ENCODE data around the gene MED27. TPM values are rescaled to one million over a fixed set of nuclear protein-coding genes. Genes with fewer than 3 reads are reported as not detected.

Gene MED27
- total and polyA plus RNA-seq, 10 of the 15 experiments (the other 5 are each of a cell fraction or from before 2014, with no cell fraction given), result 20.3 to 50.3 (median 35.5) TPM

GRCh38 chr9:132005899-132006298 is 73.8 kb downstream of the MED27 start:
- in situ Hi-C loops (cut with MboI), result no loop called here
- 99% methylated on average over 6 of the region's 6 CpGs for WGBS (ENCODE audit: insufficient coverage, insufficient replicate concordance, low lambda C conversion rate, missing lambda C conversion rate)
- ATAC-seq, result no peak
- no peak overlapping the region for H3K9ac ChIP-seq (ENCODE audit: control insufficient read depth, insufficient read depth, low read length)
- H3K79me2 ChIP-seq (ENCODE audit: control insufficient read depth, insufficient read depth, low read length), result no peaks in the 10 kb centered on the region
- no peak for DNase-seq (ENCODE audit: low read depth, low spot score)
- H3K4me2 ChIP-seq (ENCODE audit: control insufficient read depth, insufficient read depth), result no peak overlapping the region
- H3K4me1 ChIP-seq (ENCODE audit: control insufficient read depth, insufficient read depth, low read length), result peaks cover 37% of the 10 kb centered on the region
- H4K20me1 ChIP-seq (ENCODE audit: control insufficient read depth, insufficient read depth), result peaks cover 13% of the 10 kb centered on the region; the same call in 1 of the 2 replicates
- H3K36me3 ChIP-seq (ENCODE audit: control insufficient read depth in 2 of 2, insufficient read depth in 2 of 2, low read length in 1 of 2), result no peaks in the 10 kb centered on the region; a peak in 1 of 4 replicates
- no TSS peak for BruUV-seq (replicated peaks)
- peaks cover 1% of the 10 kb centered on the region; the same call in 1 of the 3 replicates for H3K9me3 ChIP-seq (replicated peaks; ENCODE audit: control insufficient read depth, insufficient read depth, low read length)
- TF ChIP-seq E2F4 (IDR thresholded peaks at IDR 0.05; ENCODE audit: low read depth, low read length), result no peak
- TF ChIP-seq HCFC1 (IDR thresholded peaks at IDR 0.05; ENCODE audit: low read length), result no peak
- TF ChIP-seq, protein P1, sequence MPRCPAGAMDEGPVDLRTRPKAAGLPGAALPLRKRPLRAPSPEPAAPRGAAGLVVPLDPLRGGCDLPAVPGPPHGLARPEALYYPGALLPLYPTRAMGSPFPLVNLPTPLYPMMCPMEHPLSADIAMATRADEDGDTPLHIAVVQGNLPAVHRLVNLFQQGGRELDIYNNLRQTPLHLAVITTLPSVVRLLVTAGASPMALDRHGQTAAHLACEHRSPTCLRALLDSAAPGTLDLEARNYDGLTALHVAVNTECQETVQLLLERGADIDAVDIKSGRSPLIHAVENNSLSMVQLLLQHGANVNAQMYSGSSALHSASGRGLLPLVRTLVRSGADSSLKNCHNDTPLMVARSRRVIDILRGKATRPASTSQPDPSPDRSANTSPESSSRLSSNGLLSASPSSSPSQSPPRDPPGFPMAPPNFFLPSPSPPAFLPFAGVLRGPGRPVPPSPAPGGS (IDR thresholded peaks at IDR 0.05; ENCODE audit: borderline replicate concordance, insufficient read depth, low read depth, low read length, poor library complexity, severe bottlenecking), result no peak
- no peak for TF ChIP-seq RAD21 (IDR thresholded peaks at IDR 0.05; ENCODE audit: insufficient read depth, low read depth, low read length)
- TF ChIP-seq CEBPB (IDR thresholded peaks at IDR 0.05; ENCODE audit: borderline replicate concordance in 1 of 2, low read depth in 2 of 2, low read length in 2 of 2), result no peak
- TF ChIP-seq, protein P2, sequence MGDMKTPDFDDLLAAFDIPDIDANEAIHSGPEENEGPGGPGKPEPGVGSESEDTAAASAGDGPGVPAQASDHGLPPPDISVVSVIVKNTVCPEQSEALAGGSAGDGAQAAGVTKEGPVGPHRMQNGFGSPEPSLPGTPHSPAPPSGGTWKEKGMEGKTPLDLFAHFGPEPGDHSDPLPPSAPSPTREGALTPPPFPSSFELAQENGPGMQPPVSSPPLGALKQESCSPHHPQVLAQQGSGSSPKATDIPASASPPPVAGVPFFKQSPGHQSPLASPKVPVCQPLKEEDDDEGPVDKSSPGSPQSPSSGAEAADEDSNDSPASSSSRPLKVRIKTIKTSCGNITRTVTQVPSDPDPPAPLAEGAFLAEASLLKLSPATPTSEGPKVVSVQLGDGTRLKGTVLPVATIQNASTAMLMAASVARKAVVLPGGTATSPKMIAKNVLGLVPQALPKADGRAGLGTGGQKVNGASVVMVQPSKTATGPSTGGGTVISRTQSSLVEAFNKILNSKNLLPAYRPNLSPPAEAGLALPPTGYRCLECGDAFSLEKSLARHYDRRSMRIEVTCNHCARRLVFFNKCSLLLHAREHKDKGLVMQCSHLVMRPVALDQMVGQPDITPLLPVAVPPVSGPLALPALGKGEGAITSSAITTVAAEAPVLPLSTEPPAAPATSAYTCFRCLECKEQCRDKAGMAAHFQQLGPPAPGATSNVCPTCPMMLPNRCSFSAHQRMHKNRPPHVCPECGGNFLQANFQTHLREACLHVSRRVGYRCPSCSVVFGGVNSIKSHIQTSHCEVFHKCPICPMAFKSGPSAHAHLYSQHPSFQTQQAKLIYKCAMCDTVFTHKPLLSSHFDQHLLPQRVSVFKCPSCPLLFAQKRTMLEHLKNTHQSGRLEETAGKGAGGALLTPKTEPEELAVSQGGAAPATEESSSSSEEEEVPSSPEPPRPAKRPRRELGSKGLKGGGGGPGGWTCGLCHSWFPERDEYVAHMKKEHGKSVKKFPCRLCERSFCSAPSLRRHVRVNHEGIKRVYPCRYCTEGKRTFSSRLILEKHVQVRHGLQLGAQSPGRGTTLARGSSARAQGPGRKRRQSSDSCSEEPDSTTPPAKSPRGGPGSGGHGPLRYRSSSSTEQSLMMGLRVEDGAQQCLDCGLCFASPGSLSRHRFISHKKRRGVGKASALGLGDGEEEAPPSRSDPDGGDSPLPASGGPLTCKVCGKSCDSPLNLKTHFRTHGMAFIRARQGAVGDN (IDR thresholded peaks at IDR 0.05), result no peak
- TF ChIP-seq ZBED1 (IDR thresholded peaks at IDR 0.05; ENCODE audit: borderline replicate concordance), result no peak
- no peak for TF ChIP-seq EGR1 (IDR thresholded peaks at IDR 0.05; ENCODE audit: borderline replicate concordance in 1 of 2, low read depth in 2 of 2, low read length in 2 of 2)
- TF ChIP-seq SMARCA5 (IDR thresholded peaks at IDR 0.05), result no peak
- TF ChIP-seq IRF3 (IDR thresholded peaks at IDR 0.05), result no peak
- FAIRE-seq, result no peak
- H3K4me3 ChIP-seq, result no peak overlapping the region
- no peak overlapping the region for H2AFZ ChIP-seq (ENCODE audit: control insufficient read depth, low read depth, low read length)
- ChIA-PET RAD21 (ENCODE audit: unreplicated experiment) (no interaction called here), SMC1A (ENCODE audit: uncharacterized antibody, unreplicated experiment) (no interaction called here), CTCF (interaction anchor here (0.6 kb wide), 1 partner anchor 279 kb away, joined by 3 read pairs; no protein-coding TSS in a partner anchor), POLR2A (no interaction called here)
- no peak overlapping the region for H3K27ac ChIP-seq (ENCODE audit: control insufficient read depth, insufficient read depth)
- no peaks in the 10 kb centered on the region for H3K27me3 ChIP-seq (replicated peaks in 1 of 2; ENCODE audit: control insufficient read depth in 2 of 2, insufficient read depth in 2 of 2, low read length in 1 of 2)
- intact Hi-C loops (cut with micrococcal nuclease; ENCODE audit: unreplicated experiment), result no loop called here
